Measurements from ENCODE around the gene CD4. TPM values are rescaled to one million over a fixed set of nuclear protein-coding genes. Genes with fewer than 3 reads are reported as not detected.
A peak's percentile ranks its signal among the peaks of the same experiment; 100 is the strongest.

The CD4 gene
- total RNA-seq, 1 experiment from 2014 or later = not detected

- DNase-seq (ENCODE audit: low read depth) = no peak
Observed at GRCh38 chr12:6765048-6765633, 24.2 kb upstream of the CD4 start.

GRCh38 chr12:6765634-6766581 lies 23.4 kb upstream of the CD4 start, which contains the start of gene PTMS:
PTMS (plus strand) TSS chr12:6766363; CDS start chr12:6766706, 343 bp downstream.
- DNase-seq (ENCODE audit: low read depth) = peak; percentile 93

GRCh38 chr12:6766651-6767349 lies 22.5 kb upstream of the CD4 start:
- peak; percentile 54 for DNase-seq (ENCODE audit: low read depth)

GRCh38 chr12:6767353-6768319 lies 21.7 kb upstream of the CD4 start:
- no peak for DNase-seq (ENCODE audit: low read depth)

GRCh38 chr12:6768437-6768914 lies 20.9 kb upstream of the CD4 start:
- DNase-seq (ENCODE audit: low read depth) = no peak

- DNase-seq (ENCODE audit: low read depth) = no peak
Observed at GRCh38 chr12:6768990-6769389, 20.3 kb upstream of the CD4 start.

- no peak for DNase-seq (ENCODE audit: low read depth)
Observed at GRCh38 chr12:6769666-6770065, 19.7 kb upstream of the CD4 start.

- no peak for DNase-seq (ENCODE audit: low read depth)
Observed at GRCh38 chr12:6770094-6770493, 19.2 kb upstream of the CD4 start.

- no peak for DNase-seq (ENCODE audit: low read depth)
Observed at GRCh38 chr12:6770600-6770999, 18.7 kb upstream of the CD4 start.

GRCh38 chr12:6771091-6771495 lies 18.2 kb upstream of the CD4 start:
- no peak for DNase-seq (ENCODE audit: low read depth)

- DNase-seq (ENCODE audit: low read depth) = no peak
Observed at GRCh38 chr12:6771509-6772330, 17.6 kb upstream of the CD4 start.

GRCh38 chr12:6772331-6772695 lies 17.0 kb upstream of the CD4 start, which contains the start of gene LAG3:
LAG3 (plus strand) TSS chr12:6772520; CDS start chr12:6772853, 333 bp downstream.
- no peak for DNase-seq (ENCODE audit: low read depth)

GRCh38 chr12:6772726-6773589 lies 16.4 kb upstream of the CD4 start:
- DNase-seq (ENCODE audit: low read depth) = no peak

GRCh38 chr12:6773590-6774351 lies 15.6 kb upstream of the CD4 start:
- no peak for DNase-seq (ENCODE audit: low read depth)

- no peak for DNase-seq (ENCODE audit: low read depth)
Observed at GRCh38 chr12:6774499-6775062, 14.7 kb upstream of the CD4 start.

GRCh38 chr12:6775185-6776174 lies 13.8 kb upstream of the CD4 start:
- no peak for DNase-seq (ENCODE audit: low read depth)

All from HT1080 (cell line).